Right lobe of liver (tissue), 6 donors: ENCODE measurements around the gene TMEM266. TPM values are rescaled to one million over a fixed set of nuclear protein-coding genes. Genes with fewer than 3 reads are reported as not detected.
"Not testable (repeated sequence)": the region's sequence is repeated elsewhere in the genome, so short reads cannot be mapped to it uniquely, and the experiment has no call there.

Experiments
- ATAC-seq, 4 donors: fragments of 200-7000 bp; cut with Tn5 transposase; one replicate each; pipeline ENCODE4 v1.9.1; 2020; ENCODE audit warnings: mild to moderate bottlenecking in 4 of 4, moderate library complexity in 4 of 4
- DNase-seq, 3 donors: peaks; one replicate each; pipeline ENCODE4 v3.0.0-alpha.2; 2020
- H3K27ac ChIP-seq, 3 donors: fragments of 200-600 bp; one replicate each; pipeline ENCODE4 v1.8.0; 2022
- H3K27me3 ChIP-seq, 2 donors: fragments of 200-600 bp; one replicate each; pipeline ENCODE4 v1.8.0; 2022
- H3K36me3 ChIP-seq, 4 donors: fragments of 200-600 bp; sonication (generic) in 1 of 4; one replicate each; pipeline versions ENCODE4 v1.5.1 to v1.8.0; 2017 to 2022; ENCODE audit warnings: control low read depth in 1 of 4
- H3K4me1 ChIP-seq, 4 donors: fragments of 200-600 bp; sonication (generic) in 1 of 4; one replicate each; pipeline versions ENCODE4 v1.5.1 to v1.8.0; 2017 to 2022; ENCODE audit warnings: control low read depth in 1 of 4
- H3K4me3 ChIP-seq, 3 donors: fragments of 200-600 bp; one replicate each; pipeline ENCODE4 v1.8.0; 2022
- H3K9me3 ChIP-seq, 4 donors: fragments of 200-600 bp; sonication (generic) in 1 of 4; one replicate each; pipeline versions ENCODE4 v1.5.1 to v1.8.0; 2017 to 2022; ENCODE audit warnings: control low read depth in 1 of 4
- CTCF ChIP-seq, 4 donors: fragments of 200-600 bp in 3 of 4; fragments of 450-650 bp in 1 of 4; IDR thresholded peaks; one replicate each; pipeline versions ENCODE4 v1.5.1 to v1.8.0; 2016 to 2022; ENCODE audit warnings: antibody characterized with exemption in 4 of 4, mild to moderate bottlenecking in 2 of 4
- POLR2A ChIP-seq: fragments of 450-650 bp; IDR thresholded peaks from one replicate; pipeline ENCODE4 v1.6.1; 2017; ENCODE audit warnings: antibody characterized with exemption, mild to moderate bottlenecking
- WGBS: methylation state at CpG from one replicate; pipeline ENCODE4 v1.1.6; 2018; ENCODE audit warnings: low coverage, low lambda C conversion rate; ENCODE audit not compliant: insufficient coverage; ENCODE audit errors: missing lambda C conversion rate; 5-methylcytosine and 5-hydroxymethylcytosine counted together
- intact Hi-C, 2 donors: fragments of 100-400 bp; cut with DNase I; formaldehyde crosslinking; loops; one replicate each; pipeline versions ENCODE4 v1.11.2 to v1.14.1; 2022
- long read RNA-seq: library from polyadenylated mRNA; unstranded; transcript quantifications from one replicate; pipeline ENCODE4 v2.0.0, GENCODE V29; 2019
- total RNA-seq, 6 experiments: library from RNA; depleted of rRNA in 2 of 6; stranded (reverse); fragments of >200 nt in 2 of 6; fragmentation: NEBNext Ultra II Directional in 3 of 6; extraction: Animal tissue kit (Norgen Biotek cat#: 25700) in 3 of 6; gene quantifications; one replicate each; pipeline versions ENCODE4 v1.1.0 to v1.2.4, GENCODE V29; 2016 to 2023
- donor health status: DM: no; HTN: yes; CAD: no.
- donor health status: DM: no; HTN: no; CAD: no.
- donor health status: DM: no; HTN: no; CAD: no.
- donor health status: DM: no; HTN: yes; CAD: no.
- donor health status: DM: no; HTN: yes; CAD: no.

TMEM266 gene
- total RNA-seq: under 1 TPM in 2 of 6 experiments, not detected in 4; 0.12 to 0.19 TPM
- long read RNA-seq: 0 reads

GRCh38 chr15:76059320-76060117 lies at the start of gene TMEM266:
TSS of gene TMEM266 (plus strand) at chr15:76059985. CDS start at chr15:76134264, 74,279 bp downstream.
- DNase-seq (peak in 2 of 3 donors; percentile 36 to 56), ATAC-seq (peak; percentile 49 to 65 (median 56))
- H3K36me3 ChIP-seq: no peaks in the 10 kb centered on the region
- no peak within 1 kb of the TSS for H3K27ac ChIP-seq
- TF ChIP-seq CTCF (IDR thresholded peaks at IDR 0.05) (no peak), POLR2A (no peak)
- no peaks in the 10 kb centered on the region for H3K27me3 ChIP-seq
- peaks cover 0 to 7% (median 0%) of the 10 kb centered on the region in 4 donors for H3K4me1 ChIP-seq
- intact Hi-C loops: loop anchor here (5.0 to 10.0 kb wide), 2 partner anchors 78 to 95 kb away; no protein-coding TSS in a partner anchor
- WGBS: 0% methylated on average over 10 of the region's 107 CpGs
- H3K4me3 ChIP-seq: peak within 1 kb of the TSS; percentile 30 to 43 (median 41)
- H3K9me3 ChIP-seq: no peaks in the 10 kb centered on the region

GRCh38 chr15:76010613-76011012 lies 49.2 kb upstream of the TMEM266 start:
- TF ChIP-seq CTCF (IDR thresholded peaks at IDR 0.05): no peak
- TF ChIP-seq POLR2A: no peak
- H3K27me3 ChIP-seq: no peaks in the 10 kb centered on the region
- DNase-seq: no peak
- H3K27ac ChIP-seq: no peak overlapping the region
- no peak overlapping the region for H3K4me3 ChIP-seq
- WGBS: 72% methylated on average over 2 of the region's 2 CpGs
- no peak for ATAC-seq
- no peaks in the 10 kb centered on the region for H3K36me3 ChIP-seq
- intact Hi-C loops: no loop called here
- H3K4me1 ChIP-seq: peaks cover 0 to 8% (median 0%) of the 10 kb centered on the region in 4 donors
- H3K9me3 ChIP-seq: no peaks in the 10 kb centered on the region

GRCh38 chr15:76011627-76012551 lies 47.9 kb upstream of the TMEM266 start, which contains the start of gene NRG4:
TSS of gene NRG4 (minus strand) at chr15:76012424. CDS start at chr15:76011230, 1,194 bp downstream.
- no peaks in the 10 kb centered on the region for H3K36me3 ChIP-seq
- WGBS: 31% methylated on average over 13 of the region's 13 CpGs
- H3K4me1 ChIP-seq: no peaks in the 10 kb centered on the region
- no peak within 1 kb of the TSS for H3K27ac ChIP-seq
- peak within 1 kb of the TSS in 1 of 3 donors; percentile 9 for H3K4me3 ChIP-seq
- DNase-seq: peak in 1 of 3 donors; percentile 55
- intact Hi-C loops: no loop called here
- H3K27me3 ChIP-seq: no peaks in the 10 kb centered on the region
- H3K9me3 ChIP-seq: no peaks in the 10 kb centered on the region
- no peak for TF ChIP-seq CTCF (IDR thresholded peaks at IDR 0.05)
- no peak for TF ChIP-seq POLR2A
- ATAC-seq: peak; percentile 52 to 84 (median 63)

GRCh38 chr15:76013470-76013869 lies 46.3 kb upstream of the TMEM266 start:
- H3K9me3 ChIP-seq, H3K4me1 ChIP-seq, H3K4me3 ChIP-seq, intact Hi-C loops, DNase-seq, H3K27ac ChIP-seq, ATAC-seq, H3K27me3 ChIP-seq, H3K36me3 ChIP-seq: not testable (repeated sequence)
- WGBS: 90% methylated on average over 4 of the region's 4 CpGs
